Measurements from ENCODE around the gene SLC47A2. TPM values are rescaled to one million over a fixed set of nuclear protein-coding genes. Genes with fewer than 3 reads are reported as not detected.

SLC47A2 gene
- total and polyA plus RNA-seq, 7 experiments from 2014 or later: not detected

DNA sequence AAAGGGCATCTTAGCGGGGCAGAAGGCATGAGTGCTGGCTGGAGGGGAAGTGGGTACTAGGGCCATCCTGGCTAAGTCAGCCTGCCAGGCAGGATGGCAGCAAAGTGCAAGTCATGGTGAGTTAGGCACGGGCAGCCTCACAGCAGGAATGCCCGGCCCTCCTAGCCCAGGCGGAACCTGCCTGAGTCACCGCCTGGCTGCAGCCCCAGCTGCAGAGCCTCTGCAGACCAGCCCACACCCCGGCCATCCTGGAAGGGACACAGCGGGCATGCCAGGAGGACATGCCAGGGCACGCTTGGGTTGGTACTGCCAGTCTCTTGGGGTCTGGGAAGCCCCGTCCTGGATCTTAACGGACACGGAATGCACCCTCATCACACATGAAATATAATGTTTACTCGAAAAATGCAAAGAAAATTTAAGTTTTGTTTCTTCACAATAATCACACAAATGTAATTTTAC lies 36.7 kb upstream of the SLC47A2 start:
- Mint-ChIP-seq H3K27me3 (peaks cover 0 to 11% (median 5%) of the 10 kb centered on the region in 5 donors), H3K4me1 (peaks cover 0 to 9% (median 0%) of the 10 kb centered on the region in 7 donors), H3K27ac (no peak overlapping the region), H3K9me3 (no peaks in the 10 kb centered on the region), H3K4me3 (no peak overlapping the region), H3K36me3 (no peaks in the 10 kb centered on the region)
- CTCF ChIA-PET: interaction anchor here (1.8 kb wide), 2 partner anchors 10 to 13 kb away, joined by 5 to 8 read pairs; no protein-coding TSS in a partner anchor
- H3K9me3 ChIP-seq (ENCODE audit: control insufficient read depth in 2 of 3, low read length in 3 of 3): no peaks in the 10 kb centered on the region
- intact Hi-C loops (cut with micrococcal nuclease): no loop called here
- no peak overlapping the region for H3K4me3 ChIP-seq (ENCODE audit: low read length)
- no peak overlapping the region for H3K27ac ChIP-seq (ENCODE audit: low read depth, low read length)
- H3K36me3 ChIP-seq (ENCODE audit: control insufficient read depth in 2 of 3, insufficient read depth in 3 of 3, low read length in 3 of 3): no peaks in the 10 kb centered on the region
- H3K27me3 ChIP-seq (ENCODE audit: control insufficient read depth in 2 of 2, insufficient read depth in 2 of 2, low read length in 2 of 2): no peaks in the 10 kb centered on the region
- H3K4me1 ChIP-seq (ENCODE audit: control insufficient read depth in 2 of 2, insufficient read depth in 2 of 2, low read length in 2 of 2): no peaks in the 10 kb centered on the region
- no peak for DNase-seq
- POLR2A ChIA-PET: no interaction called here
- ATAC-seq: peak; percentile 91

DNA sequence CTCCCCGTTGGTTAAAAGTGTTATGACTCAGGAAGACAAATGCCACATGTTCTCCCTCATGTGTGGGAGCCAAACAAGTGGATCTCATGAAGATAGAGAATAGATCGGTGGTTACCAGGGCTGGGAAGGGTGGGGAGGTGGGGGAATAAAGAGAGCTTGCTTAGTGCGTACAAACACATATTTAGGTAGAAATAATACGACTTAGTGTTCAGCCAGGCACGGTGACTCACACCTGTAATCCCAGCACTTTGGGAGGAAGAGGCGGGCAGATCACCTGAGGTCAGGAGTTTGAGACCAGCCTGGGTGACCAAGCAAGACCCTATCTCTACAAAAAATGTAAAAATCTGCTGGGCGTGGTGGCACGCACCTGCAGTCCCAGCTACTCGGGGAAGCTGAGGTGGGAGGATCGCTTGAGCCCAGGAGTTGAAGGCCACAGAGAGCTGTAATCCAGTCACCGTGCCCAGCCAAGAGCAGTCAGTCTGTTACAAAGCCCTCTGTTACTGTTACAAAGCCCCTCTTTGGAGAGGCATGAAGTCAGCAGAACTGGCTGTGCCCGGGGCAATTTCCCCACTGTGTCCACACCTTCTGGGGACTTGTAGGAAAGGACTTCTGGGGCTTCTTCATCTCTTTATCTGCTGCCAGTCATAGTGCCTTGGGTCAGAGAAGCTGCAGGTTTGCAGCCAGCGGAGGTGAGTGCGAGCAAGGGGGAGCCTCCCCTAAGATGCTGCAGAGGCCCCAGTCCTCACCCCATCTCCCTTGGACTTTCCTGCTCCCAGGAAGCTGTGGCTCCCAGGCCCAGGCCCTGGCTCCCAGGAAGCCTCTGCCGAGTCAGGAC lies 36.0 kb upstream of the SLC47A2 start:
- H3K27me3 Mint-ChIP-seq: peaks cover 0 to 15% (median 5%) of the 10 kb centered on the region in 5 donors
- ATAC-seq (no peak), DNase-seq (no peak)
- no peaks in the 10 kb centered on the region for H3K9me3 ChIP-seq (ENCODE audit: control insufficient read depth in 2 of 3, low read length in 3 of 3)
- no peak overlapping the region for H3K4me3 ChIP-seq (ENCODE audit: low read length)
- intact Hi-C loops (cut with micrococcal nuclease): no loop called here
- ChIA-PET POLR2A (no interaction called here), CTCF (interaction anchor here (1.0 to 1.8 kb wide), 2 partner anchors 11 to 14 kb away, joined by 3 to 5 read pairs; no protein-coding TSS in a partner anchor)
- H3K36me3 Mint-ChIP-seq: no peaks in the 10 kb centered on the region
- no peak overlapping the region for H3K27ac ChIP-seq (ENCODE audit: low read depth, low read length)
- H3K36me3 ChIP-seq (ENCODE audit: control insufficient read depth in 2 of 3, insufficient read depth in 3 of 3, low read length in 3 of 3): no peaks in the 10 kb centered on the region
- no peak overlapping the region for H3K4me3 Mint-ChIP-seq
- no peak overlapping the region for H3K27ac Mint-ChIP-seq
- no peaks in the 10 kb centered on the region for H3K4me1 ChIP-seq (ENCODE audit: control insufficient read depth in 2 of 2, insufficient read depth in 2 of 2, low read length in 2 of 2)
- H3K9me3 Mint-ChIP-seq: no peaks in the 10 kb centered on the region
- no peaks in the 10 kb centered on the region for H3K27me3 ChIP-seq (ENCODE audit: control insufficient read depth in 2 of 2, insufficient read depth in 2 of 2, low read length in 2 of 2)
- H3K4me1 Mint-ChIP-seq: peaks cover 0 to 9% (median 0%) of the 10 kb centered on the region in 7 donors

DNA sequence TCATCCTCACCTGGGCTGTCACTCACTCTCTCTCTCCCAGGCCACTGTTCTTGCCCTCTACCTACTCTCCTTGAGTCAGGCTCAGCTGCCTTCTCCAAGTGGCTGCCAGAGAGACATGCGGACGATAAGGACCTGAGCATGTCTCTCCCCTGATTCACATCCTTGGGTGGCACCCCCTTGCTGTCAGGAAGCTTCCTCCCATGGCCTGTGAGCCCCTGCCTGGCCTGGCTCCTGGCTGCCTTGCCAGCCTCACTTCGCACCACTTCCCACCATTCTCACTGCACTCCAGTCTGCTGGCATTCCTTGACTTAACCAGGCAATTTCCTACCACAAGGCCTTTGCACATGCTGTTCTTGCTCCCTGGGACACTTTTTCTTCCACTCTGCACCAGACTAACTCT lies 34.5 kb upstream of the SLC47A2 start:
- no peaks in the 10 kb centered on the region for H3K9me3 ChIP-seq (ENCODE audit: control insufficient read depth in 2 of 3, low read length in 3 of 3)
- POLR2A ChIA-PET: no interaction called here
- H3K4me1 ChIP-seq (ENCODE audit: control insufficient read depth in 2 of 2, insufficient read depth in 2 of 2, low read length in 2 of 2): no peaks in the 10 kb centered on the region
- no peaks in the 10 kb centered on the region for H3K27me3 ChIP-seq (ENCODE audit: control insufficient read depth in 2 of 2, insufficient read depth in 2 of 2, low read length in 2 of 2)
- intact Hi-C loops (cut with micrococcal nuclease): no loop called here
- H3K36me3 Mint-ChIP-seq: no peaks in the 10 kb centered on the region
- H3K4me1 Mint-ChIP-seq: peaks cover 0 to 9% (median 0%) of the 10 kb centered on the region in 7 donors
- DNase-seq: no peak
- no peaks in the 10 kb centered on the region for H3K9me3 Mint-ChIP-seq
- CTCF ChIA-PET: no interaction called here
- H3K36me3 ChIP-seq (ENCODE audit: control insufficient read depth in 2 of 3, insufficient read depth in 3 of 3, low read length in 3 of 3): no peaks in the 10 kb centered on the region
- H3K4me3 Mint-ChIP-seq: no peak overlapping the region
- H3K4me3 ChIP-seq (ENCODE audit: low read length): no peak overlapping the region
- H3K27me3 Mint-ChIP-seq: peaks cover 0 to 15% (median 5%) of the 10 kb centered on the region in 5 donors
- no peak for ATAC-seq
- H3K27ac ChIP-seq (ENCODE audit: low read depth, low read length): no peak overlapping the region
- H3K27ac Mint-ChIP-seq: no peak overlapping the region

DNA sequence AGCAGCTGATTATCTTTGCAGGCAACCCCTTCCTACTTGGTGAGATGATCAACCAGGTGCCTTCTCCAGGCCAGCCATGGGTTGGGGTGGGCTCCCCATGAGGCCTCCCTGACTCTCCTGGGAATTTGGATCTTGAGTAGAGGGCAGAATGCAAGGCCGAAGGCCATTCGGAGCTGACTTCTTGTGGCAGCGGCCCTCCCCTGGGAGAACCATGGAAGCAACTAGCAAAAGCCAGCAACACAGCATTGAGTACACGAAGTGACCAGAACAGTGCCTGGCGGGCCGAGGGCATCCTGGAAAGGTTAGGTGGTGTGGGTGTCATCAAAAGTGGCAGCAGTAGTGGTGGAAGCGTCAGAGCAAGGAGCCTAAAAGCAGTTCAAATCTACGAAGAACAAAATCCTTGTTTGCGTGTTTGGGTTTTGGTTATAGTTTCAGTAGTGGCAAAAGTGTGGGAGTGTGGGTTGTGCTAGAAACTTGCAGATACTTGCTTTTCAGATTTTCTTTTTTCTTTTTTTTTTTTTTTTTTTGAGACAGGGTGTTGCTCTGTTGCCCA lies 33.7 kb upstream of the SLC47A2 start:
- no peak overlapping the region for H3K4me3 Mint-ChIP-seq
- Histone ChIP-seq H3K36me3 (ENCODE audit: control insufficient read depth in 2 of 3, insufficient read depth in 3 of 3, low read length in 3 of 3) (no peaks in the 10 kb centered on the region), H3K27ac (ENCODE audit: low read depth, low read length) (no peak overlapping the region), H3K27me3 (ENCODE audit: control insufficient read depth in 2 of 2, insufficient read depth in 2 of 2, low read length in 2 of 2) (no peaks in the 10 kb centered on the region), H3K4me3 (ENCODE audit: low read length) (no peak overlapping the region), H3K4me1 (ENCODE audit: control insufficient read depth in 2 of 2, insufficient read depth in 2 of 2, low read length in 2 of 2) (peaks cover 0 to 2% of the 10 kb centered on the region in 2 donors), H3K9me3 (ENCODE audit: control insufficient read depth in 2 of 3, low read length in 3 of 3) (no peaks in the 10 kb centered on the region)
- peaks cover 0 to 9% (median 2%) of the 10 kb centered on the region in 7 donors for H3K4me1 Mint-ChIP-seq
- no peak for ATAC-seq
- no peaks in the 10 kb centered on the region for H3K9me3 Mint-ChIP-seq
- intact Hi-C loops (cut with micrococcal nuclease): no loop called here
- peak overlapping the region in 1 of 9 donors; percentile 32 for H3K27ac Mint-ChIP-seq
- no peaks in the 10 kb centered on the region for H3K36me3 Mint-ChIP-seq
- H3K27me3 Mint-ChIP-seq: peaks cover 0 to 15% (median 5%) of the 10 kb centered on the region in 5 donors
- no peak for DNase-seq
- ChIA-PET POLR2A (no interaction called here), CTCF (interaction anchor here (1.2 kb wide), 1 partner anchor 13 kb away, joined by 4 read pairs; no protein-coding TSS in a partner anchor)

DNA sequence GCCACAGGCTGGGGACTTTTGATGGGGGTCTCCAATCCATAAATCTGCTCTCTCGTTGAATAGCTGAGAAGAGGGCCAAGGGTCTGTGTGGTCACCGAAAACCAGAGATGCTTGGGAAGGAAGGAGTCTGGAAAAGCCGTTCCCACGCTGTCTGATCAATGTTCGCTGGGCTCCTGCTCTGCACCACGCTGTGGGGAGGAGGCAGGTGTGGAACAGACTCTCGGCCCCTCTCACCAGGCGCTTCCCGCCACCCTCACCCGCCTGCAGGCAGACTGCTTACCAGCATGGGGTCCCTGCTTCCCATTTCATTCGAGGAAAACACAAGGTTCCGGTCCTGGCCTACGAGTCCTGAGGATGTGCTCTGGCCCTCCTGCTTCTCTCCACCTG lies 32.4 kb upstream of the SLC47A2 start:
- Histone ChIP-seq H3K36me3 (ENCODE audit: control insufficient read depth in 2 of 3, insufficient read depth in 3 of 3, low read length in 3 of 3) (no peaks in the 10 kb centered on the region), H3K27me3 (ENCODE audit: control insufficient read depth in 2 of 2, insufficient read depth in 2 of 2, low read length in 2 of 2) (no peaks in the 10 kb centered on the region), H3K9me3 (ENCODE audit: control insufficient read depth in 2 of 3, low read length in 3 of 3) (no peaks in the 10 kb centered on the region), H3K4me1 (ENCODE audit: control insufficient read depth in 2 of 2, insufficient read depth in 2 of 2, low read length in 2 of 2) (peaks cover 0 to 5% of the 10 kb centered on the region in 2 donors), H3K4me3 (ENCODE audit: low read length) (no peak overlapping the region), H3K27ac (ENCODE audit: low read depth, low read length) (no peak overlapping the region)
- ChIA-PET POLR2A (no interaction called here), CTCF (interaction anchor here (0.7 kb wide), 1 partner anchor 104 kb away, joined by 3 read pairs; no protein-coding TSS in a partner anchor)
- no peaks in the 10 kb centered on the region for H3K9me3 Mint-ChIP-seq
- no peak overlapping the region for H3K4me3 Mint-ChIP-seq
- peaks cover 0 to 15% (median 5%) of the 10 kb centered on the region in 5 donors for H3K27me3 Mint-ChIP-seq
- H3K27ac Mint-ChIP-seq: no peak overlapping the region
- no peaks in the 10 kb centered on the region for H3K36me3 Mint-ChIP-seq
- no peak for ATAC-seq
- no peak for DNase-seq
- intact Hi-C loops (cut with micrococcal nuclease): loop anchor here in 1 of 2 donors (5.0 kb wide), 1 partner anchor 236 kb away; no protein-coding TSS in a partner anchor
- H3K4me1 Mint-ChIP-seq: peaks cover 0 to 15% (median 5%) of the 10 kb centered on the region in 7 donors

DNA sequence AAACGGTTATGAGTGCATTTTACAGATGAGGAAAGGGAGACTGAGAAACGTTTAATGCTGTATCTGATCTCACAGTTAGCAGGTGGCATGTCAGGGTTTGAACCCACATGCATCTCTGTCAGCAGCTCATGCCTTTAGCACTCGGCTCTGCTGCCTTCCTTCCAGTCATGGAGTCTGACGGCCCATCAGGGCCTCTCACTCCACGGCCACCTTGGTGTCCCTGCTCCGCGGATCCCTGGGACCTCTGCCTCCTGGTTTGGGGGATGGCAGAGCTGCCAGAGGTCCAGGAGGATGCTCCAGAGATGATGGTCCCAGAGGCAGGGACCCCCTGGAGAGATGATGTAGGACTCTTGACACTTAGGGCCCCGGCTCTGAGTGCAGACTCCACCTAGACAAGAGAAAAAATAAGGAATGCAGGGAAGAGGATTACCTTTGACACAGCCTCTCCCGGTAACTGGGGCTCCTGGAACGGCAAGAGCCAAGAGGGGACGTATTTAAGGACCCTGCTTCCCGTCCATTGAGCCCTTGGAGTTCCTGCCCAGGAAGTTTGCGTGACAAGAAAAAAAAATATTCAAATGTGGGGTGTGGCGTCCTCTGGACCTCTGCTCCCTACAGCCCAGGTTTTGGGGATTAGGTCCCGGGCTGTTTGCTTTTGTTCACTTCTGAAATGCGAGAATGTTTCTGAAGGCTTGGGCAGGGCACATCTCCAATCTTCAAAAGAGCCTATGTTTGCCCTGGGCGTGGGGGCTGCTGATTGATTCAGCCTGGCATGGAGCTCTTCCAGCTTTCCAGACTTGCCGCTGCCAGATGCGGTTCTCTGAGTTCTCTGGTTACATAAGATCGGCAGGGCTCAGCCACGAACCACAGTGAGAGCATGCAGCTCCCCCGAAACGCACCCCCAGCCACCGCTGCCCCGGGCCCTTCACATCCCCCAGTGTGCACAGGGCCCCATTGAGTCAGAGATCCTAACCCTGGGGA lies 31.7 kb upstream of the SLC47A2 start, which contains the start of gene ALDH3A1:
TSS of gene ALDH3A1 (minus strand) at position 470 of the 978 bp plus-strand sequence. CDS start 3,169 bp downstream, outside the sequence.
- H3K27ac Mint-ChIP-seq: no peak within 1 kb of the TSS
- peaks cover 0 to 10% (median 3%) of the 10 kb centered on the region in 5 donors for H3K27me3 Mint-ChIP-seq
- Histone ChIP-seq H3K27ac (ENCODE audit: low read depth, low read length) (no peak within 1 kb of the TSS), H3K36me3 (ENCODE audit: control insufficient read depth in 2 of 3, insufficient read depth in 3 of 3, low read length in 3 of 3) (no peaks in the 10 kb centered on the region), H3K27me3 (ENCODE audit: control insufficient read depth in 2 of 2, insufficient read depth in 2 of 2, low read length in 2 of 2) (no peaks in the 10 kb centered on the region), H3K9me3 (ENCODE audit: control insufficient read depth in 2 of 3, low read length in 3 of 3) (no peaks in the 10 kb centered on the region), H3K4me1 (ENCODE audit: control insufficient read depth in 2 of 2, insufficient read depth in 2 of 2, low read length in 2 of 2) (peaks cover 0 to 5% of the 10 kb centered on the region in 2 donors), H3K4me3 (ENCODE audit: low read length) (no peak within 1 kb of the TSS)
- DNase-seq (no peak), ATAC-seq (no peak)
- H3K36me3 Mint-ChIP-seq: no peaks in the 10 kb centered on the region
- no peaks in the 10 kb centered on the region for H3K9me3 Mint-ChIP-seq
- H3K4me1 Mint-ChIP-seq: peaks cover 0 to 15% (median 5%) of the 10 kb centered on the region in 7 donors
- intact Hi-C loops (cut with micrococcal nuclease): loop anchor here in 1 of 2 donors (5.0 kb wide), 1 partner anchor 236 kb away; no protein-coding TSS in a partner anchor
- POLR2A ChIA-PET: no interaction called here
- H3K4me3 Mint-ChIP-seq: no peak within 1 kb of the TSS
- CTCF ChIA-PET: interaction anchor here (0.6 to 0.7 kb wide), 2 partner anchors 103 to 1133 kb away, joined by 3 to 4 read pairs; no protein-coding TSS in a partner anchor

All from naive thymus-derived CD4-positive, alpha-beta T cell (primary cell).